H1 (cell line): ENCODE data around the gene ZNRF2.

Experiments used
- ATF3 ChIP-seq: IDR thresholded peaks from 2 replicates; pipeline ENCODE4 v1.6.1; 2011; ENCODE audit warnings: low read depth, mild to moderate bottlenecking, low read length; ENCODE audit not compliant: insufficient read depth
- BACH1 ChIP-seq: IDR thresholded peaks from 2 replicates; pipeline ENCODE4 v1.6.1; 2012; ENCODE audit warnings: low read length, improper control_type of control experiment
- CEBPB ChIP-seq: IDR thresholded peaks from 2 replicates; pipeline ENCODE4 v1.6.1; 2012; ENCODE audit warnings: low read depth, low read length
- CHD1 ChIP-seq: IDR thresholded peaks from 2 replicates; pipeline ENCODE4 v1.6.1; 2012; ENCODE audit warnings: low read depth, low read length, improper control_type of control experiment
- CREB1 ChIP-seq: IDR thresholded peaks from 2 replicates; pipeline ENCODE4 v1.6.1; 2012; ENCODE audit warnings: inconsistent platforms
- CTCF ChIP-seq, 3 experiments: IDR thresholded peaks; 1 replicate in 2 of 3; 2 replicates in 1 of 3; pipeline versions ENCODE4 v1.5.1 to v1.6.1; 2011; ENCODE audit warnings: low read length in 3 of 3, mild to moderate bottlenecking in 3 of 3, inconsistent platforms in 2 of 3, low read depth in 1 of 3, moderate library complexity in 1 of 3; ENCODE audit not compliant: insufficient read depth in 1 of 3; ENCODE audit errors: control extremely low read depth in 1 of 3
- EP300 ChIP-seq, 2 experiments: IDR thresholded peaks; 1 replicate in 1 of 2; 2 replicates in 1 of 2; pipeline ENCODE4 v1.6.1; 2011 to 2012; ENCODE audit warnings: low read depth in 2 of 2, low read length in 2 of 2, mild to moderate bottlenecking in 2 of 2, borderline replicate concordance in 1 of 2, inconsistent platforms in 1 of 2, moderate library complexity in 1 of 2
- EZH2 ChIP-seq: fragments of 200-600 bp; sonication (generic); IDR thresholded peaks from 2 replicates; pipeline ENCODE4 v1.7.1; 2012; ENCODE audit warnings: low read depth, mild to moderate bottlenecking, moderate library complexity, low read length, inconsistent platforms; ENCODE audit not compliant: severe bottlenecking
- JUND ChIP-seq: IDR thresholded peaks from 2 replicates; pipeline ENCODE4 v1.6.1; 2011; ENCODE audit warnings: mild to moderate bottlenecking, improper control_type of control experiment, low read length
- KDM1A ChIP-seq: fragments of 200-600, 300-600 bp; sonication (generic); IDR thresholded peaks from 2 replicates; pipeline ENCODE4 v1.7.1; 2016; ENCODE audit warnings: mild to moderate bottlenecking, low read length, borderline replicate concordance
- POLR2AphosphoS5 ChIP-seq: IDR thresholded peaks from 2 replicates; pipeline ENCODE4 v1.6.1; 2011; ENCODE audit warnings: low read depth, low read length
- TBP ChIP-seq: IDR thresholded peaks from 2 replicates; pipeline ENCODE4 v1.6.1; 2011; ENCODE audit warnings: low read depth, low read length, improper control_type of control experiment
- ZNF274 ChIP-seq: IDR thresholded peaks from 2 replicates; pipeline ENCODE4 v1.7.0; 2012; ENCODE audit warnings: low read length, borderline replicate concordance; ENCODE audit errors: extremely low read depth
- TF ChIP-seq, protein P1 (sequence below): IDR thresholded peaks from 2 replicates; pipeline ENCODE4 v1.6.1; 2012; ENCODE audit warnings: inconsistent platforms

GRCh38 chr7:30379741-30380140 lies 95.3 kb downstream of the ZNRF2 start:
- TF ChIP-seq CTCF (IDR thresholded peaks at IDR 0.05; ENCODE audit: control extremely low read depth in 1 of 3, insufficient read depth in 1 of 3, low read depth in 1 of 3, low read length in 3 of 3), result no peak
- no peak for TF ChIP-seq EP300 (IDR thresholded peaks at IDR 0.05; ENCODE audit: borderline replicate concordance in 1 of 2, low read depth in 2 of 2, low read length in 2 of 2)
- no peak for TF ChIP-seq KDM1A
- no peak for TF ChIP-seq JUND
- TF ChIP-seq EZH2, result no peak
- TF ChIP-seq BACH1, result no peak
- TF ChIP-seq CREB1, result no peak
- no peak for TF ChIP-seq TBP
- no peak for TF ChIP-seq CEBPB
- TF ChIP-seq POLR2AphosphoS5, result no peak
- TF ChIP-seq ATF3, result no peak
- TF ChIP-seq, protein P1, sequence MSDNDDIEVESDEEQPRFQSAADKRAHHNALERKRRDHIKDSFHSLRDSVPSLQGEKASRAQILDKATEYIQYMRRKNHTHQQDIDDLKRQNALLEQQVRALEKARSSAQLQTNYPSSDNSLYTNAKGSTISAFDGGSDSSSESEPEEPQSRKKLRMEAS, result no peak
- TF ChIP-seq CHD1, result no peak
- no peak for TF ChIP-seq ZNF274
